Activated naive CD4-positive, alpha-beta T cell treated with anti-CD3 and anti-CD28 coated beads, Interleukin-2, amount 50 U/mL, for 16 hours (primary cell): ENCODE data around the gene MRNIP.

Experiments used
- DNase-seq: peaks from one replicate; pipeline ENCODE4 v3.0.0-alpha.2; 2020

The MRNIP gene

DNA sequence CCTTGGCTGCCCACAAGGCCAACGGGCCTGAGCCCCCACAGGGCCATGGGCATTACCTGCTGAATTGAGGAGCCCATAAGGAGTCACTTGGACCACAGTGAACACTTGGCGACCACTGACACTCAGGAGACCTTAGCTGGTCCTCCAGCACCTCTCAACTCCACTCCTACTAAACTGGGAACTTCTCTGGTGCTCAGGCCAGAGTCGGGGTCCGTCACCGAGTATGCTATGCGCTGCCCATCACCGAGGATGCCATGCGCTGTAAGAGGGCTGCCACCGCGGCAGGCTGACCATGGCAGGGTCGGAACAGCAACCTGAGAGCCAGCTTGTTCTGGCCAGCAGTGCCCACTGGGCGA is 38.5 kb downstream of the MRNIP start:
- no peak for DNase-seq

DNA sequence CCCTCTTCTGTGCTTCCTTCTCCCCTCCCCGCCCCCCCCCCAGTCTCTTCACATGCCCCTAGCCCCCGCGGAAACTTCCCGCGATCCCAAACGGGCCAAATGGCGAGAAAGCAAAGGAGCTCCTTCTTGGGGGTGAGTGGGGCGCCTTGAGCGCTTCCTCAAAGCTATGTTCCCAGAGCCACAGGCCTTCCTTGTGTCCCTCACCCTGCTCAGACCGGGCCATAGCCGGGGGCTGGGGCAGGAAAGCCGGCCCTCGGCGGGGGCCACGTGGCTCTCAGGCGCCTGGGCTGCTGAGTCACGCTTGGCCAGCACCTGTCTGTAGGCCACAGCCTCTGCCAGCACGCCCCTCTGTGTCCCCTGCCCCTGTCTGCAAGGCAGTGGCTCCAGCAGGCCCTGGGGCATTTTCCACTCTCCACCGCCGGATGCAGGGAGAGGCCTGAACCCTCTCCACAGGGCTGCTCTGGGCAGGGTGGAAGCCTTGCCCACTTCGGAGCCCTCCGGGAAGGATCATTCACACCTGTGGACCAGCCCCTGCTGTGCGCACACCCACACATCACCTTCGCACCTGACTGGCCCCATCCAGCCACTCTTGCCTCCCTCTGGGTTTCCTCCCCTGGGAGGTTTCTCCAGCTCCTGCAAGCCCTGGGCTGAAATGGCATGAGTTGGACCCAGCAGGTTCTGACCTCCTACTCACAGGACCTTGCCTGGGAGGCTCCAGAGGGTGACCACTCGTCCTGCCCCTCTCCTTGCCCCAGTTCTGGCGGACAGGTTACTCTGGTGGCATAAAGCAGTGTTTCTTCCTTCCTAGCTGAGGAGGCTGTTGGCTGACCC is 39.1 kb downstream of the MRNIP start:
- DNase-seq: peak; percentile 47

DNA sequence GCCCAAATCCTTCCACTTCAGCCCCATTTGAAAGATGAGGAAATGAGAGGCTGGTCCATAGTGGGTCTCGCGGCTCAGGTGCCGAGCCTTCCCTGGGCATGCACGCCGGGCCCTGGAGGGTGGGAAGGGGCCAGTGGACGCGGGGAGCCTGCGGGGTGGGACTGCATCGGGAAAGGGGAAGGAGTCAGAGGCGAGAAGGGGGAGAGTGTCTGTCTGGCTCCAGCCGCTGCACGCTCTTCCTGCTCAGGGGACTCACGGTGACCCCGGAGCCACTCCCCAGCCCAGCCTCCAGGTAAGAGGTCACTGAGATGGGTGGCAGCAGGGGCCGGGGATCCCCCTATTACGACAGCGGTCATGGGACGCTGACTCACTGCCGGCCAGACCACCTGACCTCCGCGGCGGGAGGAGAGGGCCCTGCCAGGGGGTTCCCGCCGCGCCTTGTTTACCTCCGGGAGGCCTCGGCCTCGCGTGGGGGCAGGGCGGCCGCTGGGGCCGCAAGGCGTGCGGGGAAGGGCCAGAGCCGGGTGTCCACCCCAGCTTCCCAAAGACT is 39.8 kb downstream of the MRNIP start:
- DNase-seq: peak; percentile 72

GRCh38 chr5:179817890-179818745 is 40.5 kb downstream of the MRNIP start:
- DNase-seq: no peak

DNA sequence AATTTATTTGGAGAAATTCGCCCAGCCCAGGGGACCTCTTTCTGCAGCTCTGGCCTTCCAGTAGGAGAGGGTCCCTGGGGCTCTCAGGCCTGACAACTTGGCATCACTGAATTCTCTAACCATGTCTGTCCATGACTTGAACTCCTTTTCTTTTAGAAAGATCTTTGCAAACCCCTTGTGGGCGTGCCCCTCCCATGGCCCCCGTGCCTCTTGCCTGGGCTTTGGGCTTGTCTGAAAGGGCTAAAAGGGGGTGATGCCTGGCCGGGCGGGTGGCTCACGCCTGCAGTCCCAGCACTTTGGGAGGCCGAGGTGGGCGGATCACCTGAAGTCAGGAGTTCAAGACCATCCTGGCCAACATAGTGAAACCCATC is 41.2 kb downstream of the MRNIP start:
- no peak for DNase-seq

DNA sequence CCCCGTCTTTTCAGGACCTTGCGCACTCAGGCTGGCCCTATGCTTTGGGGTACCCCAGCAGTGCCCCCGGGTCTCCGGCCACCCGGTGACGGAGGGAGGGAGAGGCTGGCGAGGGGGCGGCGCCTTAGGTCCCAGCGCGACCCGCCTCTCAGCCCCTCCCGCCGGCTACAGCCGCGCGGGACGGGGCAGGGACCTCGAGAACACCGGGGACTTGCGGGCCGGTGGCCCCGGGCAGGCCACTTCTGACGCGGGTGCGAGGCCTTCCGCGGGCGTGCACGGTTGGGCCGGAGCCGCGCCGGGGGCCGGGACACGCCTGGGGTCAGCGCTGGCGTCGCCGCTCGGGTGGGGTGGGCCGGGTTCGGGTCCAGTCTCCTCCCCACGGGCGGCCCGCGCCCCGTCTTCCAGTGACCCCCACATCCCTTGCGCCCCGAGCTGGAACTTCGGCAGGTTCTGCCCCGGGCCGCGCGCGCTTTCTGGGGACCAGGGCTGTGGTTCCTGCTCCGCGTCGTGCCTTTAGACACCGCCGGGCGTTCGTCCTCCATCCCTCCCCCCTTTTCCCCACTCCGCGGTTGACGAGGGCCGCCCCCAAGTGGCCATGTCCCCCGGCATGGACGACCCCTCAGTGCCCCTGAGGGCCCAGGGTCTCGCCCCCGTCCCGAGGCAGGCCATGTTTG is 41.7 kb downstream of the MRNIP start:
- no peak for DNase-seq

GRCh38 chr5:179816401-179816795 is 42.2 kb downstream of the MRNIP start:
- no peak for DNase-seq

DNA sequence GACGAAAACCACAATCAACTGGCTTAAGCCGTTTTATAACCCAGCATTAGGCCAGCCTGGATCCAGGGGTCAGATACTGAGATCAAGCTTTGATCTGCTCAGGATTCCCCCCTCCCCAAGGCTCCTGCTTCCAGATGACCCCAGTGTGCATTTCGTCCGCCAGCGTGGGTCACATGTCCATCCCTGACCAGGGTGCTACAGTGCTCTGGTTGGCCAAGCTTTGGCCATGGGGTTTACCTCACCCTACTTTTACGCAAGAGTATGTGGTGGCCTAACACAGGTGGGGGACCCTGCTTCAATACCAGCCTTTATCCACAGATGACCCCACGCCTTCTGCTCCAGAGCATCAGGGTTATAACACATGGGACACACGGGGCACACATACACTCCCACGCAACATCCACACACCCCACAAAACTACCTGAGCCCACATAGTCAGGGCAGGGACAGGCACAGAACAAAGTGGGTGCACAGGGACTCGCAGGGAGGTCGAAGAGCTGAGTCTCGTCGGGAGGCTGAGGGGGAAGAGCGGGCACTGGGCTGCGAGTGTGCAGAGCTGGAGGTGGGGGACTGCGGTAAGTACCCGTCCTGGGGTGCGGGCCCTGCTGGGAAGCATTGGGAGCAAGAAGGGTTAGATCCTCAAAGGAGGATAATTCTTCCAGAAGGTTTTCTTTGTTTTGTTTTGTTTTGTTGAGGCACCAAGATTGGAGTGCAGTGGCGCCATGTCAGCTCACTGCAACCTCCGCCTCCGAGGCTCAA is 42.9 kb downstream of the MRNIP start:
- no peak for DNase-seq

- no peak for DNase-seq
Observed at GRCh38 chr5:179814090-179814489, 44.5 kb downstream of the MRNIP start.

DNA sequence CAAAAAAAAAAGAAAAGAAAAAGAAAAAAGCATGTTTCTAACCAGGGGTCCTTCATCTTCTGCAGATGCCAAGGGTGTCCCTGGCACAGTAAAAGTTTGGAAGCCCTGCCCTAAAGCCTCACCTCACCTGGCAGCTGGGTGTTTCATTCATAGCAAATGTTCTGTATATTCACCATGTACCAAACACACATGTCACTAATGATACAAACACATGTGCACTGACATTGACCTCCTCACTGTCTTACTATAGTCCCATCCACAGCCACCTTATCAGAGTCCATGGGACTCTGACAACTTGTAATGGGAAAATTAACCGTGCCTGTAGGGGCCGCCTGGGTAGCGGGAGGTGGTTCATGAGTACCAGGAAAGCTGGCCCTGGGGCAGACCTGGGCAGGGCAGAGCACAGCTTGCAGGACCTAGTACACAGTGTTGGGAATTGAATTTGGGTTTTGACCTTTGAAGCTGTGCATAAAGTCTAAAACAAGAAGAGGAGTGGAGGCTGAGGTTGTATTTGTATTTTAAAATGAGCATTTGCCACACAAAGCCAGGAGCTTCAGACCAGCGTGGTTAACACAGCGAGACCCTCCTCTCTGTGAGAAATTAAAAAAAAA is 45.5 kb downstream of the MRNIP start:
- no peak for DNase-seq

GRCh38 chr5:179812135-179812825 is 46.3 kb downstream of the MRNIP start:
- no peak for DNase-seq

- peak; percentile 69 for DNase-seq
Observed at GRCh38 chr5:179806250-179807048, 52.2 kb downstream of the MRNIP start, which contains the start of gene MGAT4B. Gene MGAT4B (minus strand): TSS chr5:179806866. CDS start chr5:179806583, 283 bp downstream.

DNA sequence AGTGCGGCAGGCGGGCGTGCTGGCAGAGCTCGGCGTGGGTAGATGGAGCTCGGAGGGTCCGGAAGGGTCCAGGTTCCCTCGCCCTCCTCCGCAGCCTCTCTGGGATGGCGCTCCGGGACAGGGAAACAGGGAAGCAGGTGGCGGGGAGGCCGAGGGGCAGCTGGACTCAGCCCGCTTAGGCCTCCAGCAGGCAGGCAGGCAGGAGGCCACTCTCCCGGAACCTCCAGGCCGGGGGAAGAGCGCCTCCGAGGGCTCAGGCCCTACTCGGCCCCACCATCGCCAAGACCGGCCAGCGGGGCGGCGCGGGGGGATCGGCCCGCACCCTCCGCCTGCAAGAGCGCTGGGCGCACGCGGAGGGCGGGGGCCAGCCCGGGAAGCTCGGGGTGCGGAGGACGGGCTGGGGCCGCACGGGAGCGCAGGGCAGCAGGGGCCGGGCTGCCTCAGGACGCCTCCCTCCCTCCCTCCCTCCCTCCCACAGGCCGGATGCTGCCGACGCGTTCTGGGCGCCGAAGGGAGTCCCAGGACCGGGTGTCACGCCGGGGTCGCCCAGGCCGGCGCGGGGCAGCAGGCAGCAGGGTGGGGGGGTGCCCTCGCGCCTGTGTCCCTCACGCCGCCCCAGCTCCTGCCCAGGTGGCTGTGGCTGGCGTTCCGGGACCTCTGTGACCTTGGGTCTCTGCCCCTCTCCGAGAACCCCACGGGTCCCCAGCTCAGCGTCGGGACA is 52.9 kb downstream of the MRNIP start:
- no peak for DNase-seq

GRCh38 chr5:179805070-179805528 is 53.5 kb downstream of the MRNIP start:
- no peak for DNase-seq

DNA sequence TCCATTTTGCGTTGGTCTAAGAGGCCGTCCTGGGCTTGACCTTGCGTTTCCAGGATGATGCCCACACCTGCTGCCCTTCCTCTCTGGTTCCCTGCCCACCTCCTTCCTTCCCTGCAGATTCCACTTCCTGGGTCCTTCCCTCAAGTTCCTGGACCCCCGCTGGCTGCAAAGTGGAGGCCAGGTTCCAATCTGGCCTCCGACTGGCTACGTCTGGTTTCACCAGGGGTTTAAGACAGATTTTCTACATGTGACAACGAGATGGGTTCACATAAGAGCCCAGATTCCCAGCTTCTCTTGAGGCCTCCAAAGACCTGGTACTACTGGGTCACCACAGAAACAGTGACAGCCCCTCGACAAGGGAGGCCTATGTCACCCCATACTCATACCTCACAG is 54.1 kb downstream of the MRNIP start:
- no peak for DNase-seq

- peak; percentile 51 for DNase-seq
Observed at GRCh38 chr5:179803651-179804554, 54.7 kb downstream of the MRNIP start.

- DNase-seq: no peak
Observed at GRCh38 chr5:179802950-179803562, 55.6 kb downstream of the MRNIP start.
